ENCODE results near the gene CZIB. TPM values are rescaled to one million over a fixed set of nuclear protein-coding genes. Genes with fewer than 3 reads are reported as not detected.

The CZIB gene
- total RNA-seq, 1 experiment from 2014 or later = 56.7 TPM

GRCh38 chr1:53180951-53181350, 39.5 kb downstream of the CZIB start:
- Histone ChIP-seq H3K36me3 (ENCODE audit: insufficient read depth, low read length, poor library complexity, severe bottlenecking) (no peaks in the 10 kb centered on the region), H3K4me1 (ENCODE audit: insufficient read depth, low read length, poor library complexity, severe bottlenecking) (no peaks in the 10 kb centered on the region), H3K27me3 (replicated peaks; ENCODE audit: insufficient read depth, low read depth, low read length, poor library complexity) (no peaks in the 10 kb centered on the region), H3K4me3 (ENCODE audit: low read depth, low read length, poor library complexity, severe bottlenecking) (no peak overlapping the region), H3K27ac (ENCODE audit: low read depth, low read length, poor library complexity, severe bottlenecking) (no peak overlapping the region), H3K9me3 (ENCODE audit: low read depth, low read length, poor library complexity, severe bottlenecking) (no peaks in the 10 kb centered on the region)
- no TSS peak for BruUV-seq (replicated peaks)
- TF ChIP-seq CTCF (conservative IDR thresholded peaks at IDR 0.05; ENCODE audit: low read depth, low read length) (no peak), EZH2 (IDR thresholded peaks at IDR 0.05; ENCODE audit: borderline replicate concordance, low read depth, low read length, poor library complexity, severe bottlenecking) (no peak)
- POLR2A ChIA-PET (ENCODE audit: low non-redundant PET) = no interaction called here
- DNase-seq (ENCODE audit: low spot score) = no peak
- CTCF ChIA-PET = interaction anchor here (0.5 to 1.1 kb wide), 2 partner anchors 15 to 331 kb away, joined by 3 read pairs; no protein-coding TSS in a partner anchor
- intact Hi-C loops (cut with micrococcal nuclease; ENCODE audit: unreplicated experiment) = loop anchor here (5.0 to 10.0 kb wide), 3 partner anchors 116 to 336 kb away; partner anchors contain the start of genes PODN and ZYG11A

DNA sequence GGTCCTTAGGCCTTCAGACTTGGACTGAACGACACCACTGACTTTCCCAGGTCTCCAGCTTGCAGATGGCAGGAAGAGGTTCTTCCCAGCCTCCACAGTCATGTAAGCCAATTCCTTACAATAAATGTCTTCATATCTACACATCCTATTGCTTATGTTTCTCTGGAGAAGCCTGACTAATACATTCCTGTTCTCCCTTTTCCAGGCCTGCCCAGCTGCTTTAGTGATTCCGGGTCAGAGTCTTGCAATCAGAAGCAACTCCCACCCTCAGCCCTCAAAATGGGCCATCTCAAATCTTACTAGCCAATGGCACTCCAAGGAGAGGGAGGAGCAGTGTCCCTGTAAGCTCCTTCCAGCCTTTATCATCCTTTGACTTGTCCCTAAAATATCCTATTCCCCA, 40.2 kb downstream of the CZIB start:
- POLR2A ChIA-PET (ENCODE audit: low non-redundant PET) = no interaction called here
- no peak for DNase-seq (ENCODE audit: low spot score)

DNA sequence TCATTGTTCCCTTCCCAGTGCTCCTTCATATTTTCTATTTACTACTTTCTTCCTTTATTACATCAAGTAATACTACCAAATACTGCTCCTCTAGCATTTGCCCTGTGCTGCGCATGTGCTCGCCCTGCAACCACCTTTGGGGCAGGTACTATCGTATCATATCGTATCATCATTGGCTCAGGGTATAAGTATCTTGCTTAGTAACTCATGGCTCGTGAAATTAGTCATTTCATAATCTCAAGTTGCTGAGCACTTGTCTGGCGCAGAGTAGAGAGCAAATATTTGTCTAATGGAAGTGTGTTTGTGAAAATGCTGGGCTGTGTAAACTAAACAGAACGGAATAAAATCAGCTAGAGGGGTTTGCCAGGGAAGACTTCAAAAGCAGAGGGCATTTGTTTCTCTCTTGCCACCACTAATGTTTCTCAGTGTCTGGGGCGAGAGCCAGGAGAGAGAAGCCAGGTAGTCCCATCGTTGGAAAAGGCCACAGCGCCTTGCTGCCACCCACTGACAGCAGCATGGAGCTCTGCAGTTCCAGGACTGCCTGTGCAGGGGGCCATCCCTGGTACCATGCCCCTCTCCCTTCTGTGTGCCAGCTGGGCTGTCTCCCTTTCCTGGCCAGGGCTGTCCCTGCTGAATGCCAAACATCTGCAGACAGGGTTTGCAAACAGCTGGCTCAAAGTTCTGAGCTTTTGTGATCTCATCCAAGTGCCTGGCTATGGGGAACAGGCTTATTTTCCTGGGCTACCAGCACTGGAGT, 43.8 kb downstream of the CZIB start:
- Histone ChIP-seq H3K27ac (ENCODE audit: low read depth, low read length, poor library complexity, severe bottlenecking) (no peak overlapping the region), H3K9me3 (ENCODE audit: low read depth, low read length, poor library complexity, severe bottlenecking) (no peaks in the 10 kb centered on the region), H3K4me3 (ENCODE audit: low read depth, low read length, poor library complexity, severe bottlenecking) (no peak overlapping the region), H3K4me1 (ENCODE audit: insufficient read depth, low read length, poor library complexity, severe bottlenecking) (no peaks in the 10 kb centered on the region), H3K27me3 (replicated peaks; ENCODE audit: insufficient read depth, low read depth, low read length, poor library complexity) (no peaks in the 10 kb centered on the region), H3K36me3 (ENCODE audit: insufficient read depth, low read length, poor library complexity, severe bottlenecking) (no peaks in the 10 kb centered on the region)
- DNase-seq (ENCODE audit: low spot score) = no peak
- CTCF ChIA-PET = interaction anchor here (0.7 kb wide), 1 partner anchor 1073 kb away, joined by 4 read pairs; no protein-coding TSS in a partner anchor
- TF ChIP-seq EZH2 (IDR thresholded peaks at IDR 0.05; ENCODE audit: borderline replicate concordance, low read depth, low read length, poor library complexity, severe bottlenecking) (no peak), CTCF (conservative IDR thresholded peaks at IDR 0.05; ENCODE audit: low read depth, low read length) (0 out of 2 replicates have a peak, but pooled peaks have one; percentile 28)
- POLR2A ChIA-PET (ENCODE audit: low non-redundant PET) = interaction anchor here (0.6 kb wide), 1 partner anchor 320 kb away, joined by 4 read pairs; no protein-coding TSS in a partner anchor
- BruUV-seq (replicated peaks) = no TSS peak
- intact Hi-C loops (cut with micrococcal nuclease; ENCODE audit: unreplicated experiment) = no loop called here

More for the DNA sequence above, 40.2 kb downstream of the CZIB start:
- no peak for TF ChIP-seq EZH2 (IDR thresholded peaks at IDR 0.05; ENCODE audit: borderline replicate concordance, low read depth, low read length, poor library complexity, severe bottlenecking)
- TF ChIP-seq CTCF (conservative IDR thresholded peaks at IDR 0.05; ENCODE audit: low read depth, low read length) = no peak
- H3K4me3 ChIP-seq (ENCODE audit: low read depth, low read length, poor library complexity, severe bottlenecking) = no peak overlapping the region
- H3K36me3 ChIP-seq (ENCODE audit: insufficient read depth, low read length, poor library complexity, severe bottlenecking) = no peaks in the 10 kb centered on the region
- BruUV-seq (replicated peaks) = no TSS peak
- intact Hi-C loops (cut with micrococcal nuclease; ENCODE audit: unreplicated experiment) = loop anchor here (5.0 to 10.0 kb wide), 3 partner anchors 115 to 335 kb away; partner anchors contain the start of genes PODN and ZYG11A
- H3K27ac ChIP-seq (ENCODE audit: low read depth, low read length, poor library complexity, severe bottlenecking) = no peak overlapping the region
- H3K4me1 ChIP-seq (ENCODE audit: insufficient read depth, low read length, poor library complexity, severe bottlenecking) = no peaks in the 10 kb centered on the region
- CTCF ChIA-PET = interaction anchor here (0.5 to 1.1 kb wide), 2 partner anchors 15 to 1309 kb away, joined by 3 to 14 read pairs; no protein-coding TSS in a partner anchor
- H3K27me3 ChIP-seq (replicated peaks; ENCODE audit: insufficient read depth, low read depth, low read length, poor library complexity) = no peaks in the 10 kb centered on the region
- no peaks in the 10 kb centered on the region for H3K9me3 ChIP-seq (ENCODE audit: low read depth, low read length, poor library complexity, severe bottlenecking)

All from A673 (cell line).